Loucy (cell line): ENCODE results near the gene PRSS12.

Source experiments
- EZH2phosphoT487 ChIP-seq: fragments of 200-600 bp; IDR thresholded peaks from 2 replicates; pipeline ENCODE4 v1.6.1; 2018; ENCODE audit warnings: antibody characterized with exemption, mild to moderate bottlenecking, moderate library complexity, borderline replicate concordance
- TF ChIP-seq, protein P1 (sequence below): fragments of 200-600 bp; sonication (generic); conservative IDR thresholded peaks from 2 replicates; pipeline ENCODE4 v1.5.1; 2014; ENCODE audit warnings: mild to moderate bottlenecking, antibody characterized with exemption, low read length

DNA sequence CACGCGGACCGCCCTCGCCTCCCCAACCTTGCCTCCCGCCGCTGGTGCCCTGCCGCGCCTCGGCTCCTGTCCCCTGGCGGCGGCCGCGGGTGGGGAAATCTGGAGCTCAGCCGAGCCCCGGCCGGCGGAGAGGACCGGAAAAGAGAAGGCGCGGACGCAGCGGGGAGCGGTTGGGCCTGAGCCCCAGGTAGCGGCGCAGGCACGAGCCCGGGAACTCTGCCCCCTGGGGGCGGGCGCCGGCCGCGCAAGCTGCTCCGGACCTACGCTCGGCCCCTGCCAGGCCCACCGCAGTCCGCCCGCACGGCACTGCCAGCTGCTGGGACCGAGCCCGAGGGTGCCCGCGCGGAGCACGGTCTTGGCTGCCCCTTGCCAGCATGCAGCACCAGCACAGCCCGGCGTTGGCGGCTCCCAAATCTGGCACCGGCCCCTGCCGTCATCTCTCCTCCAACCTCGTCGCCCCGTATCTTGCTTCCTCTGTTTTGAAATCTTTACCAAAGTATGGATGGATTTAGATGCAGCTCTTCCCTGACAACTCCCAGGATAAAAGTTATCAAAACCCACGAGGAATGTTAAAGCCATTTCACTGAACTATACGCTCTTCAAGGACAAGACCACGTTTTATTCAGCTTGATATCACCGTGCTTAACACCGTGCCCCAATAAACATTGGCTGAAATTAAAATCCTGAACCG is at the start of gene PRSS12:
- TF ChIP-seq, protein P1, sequence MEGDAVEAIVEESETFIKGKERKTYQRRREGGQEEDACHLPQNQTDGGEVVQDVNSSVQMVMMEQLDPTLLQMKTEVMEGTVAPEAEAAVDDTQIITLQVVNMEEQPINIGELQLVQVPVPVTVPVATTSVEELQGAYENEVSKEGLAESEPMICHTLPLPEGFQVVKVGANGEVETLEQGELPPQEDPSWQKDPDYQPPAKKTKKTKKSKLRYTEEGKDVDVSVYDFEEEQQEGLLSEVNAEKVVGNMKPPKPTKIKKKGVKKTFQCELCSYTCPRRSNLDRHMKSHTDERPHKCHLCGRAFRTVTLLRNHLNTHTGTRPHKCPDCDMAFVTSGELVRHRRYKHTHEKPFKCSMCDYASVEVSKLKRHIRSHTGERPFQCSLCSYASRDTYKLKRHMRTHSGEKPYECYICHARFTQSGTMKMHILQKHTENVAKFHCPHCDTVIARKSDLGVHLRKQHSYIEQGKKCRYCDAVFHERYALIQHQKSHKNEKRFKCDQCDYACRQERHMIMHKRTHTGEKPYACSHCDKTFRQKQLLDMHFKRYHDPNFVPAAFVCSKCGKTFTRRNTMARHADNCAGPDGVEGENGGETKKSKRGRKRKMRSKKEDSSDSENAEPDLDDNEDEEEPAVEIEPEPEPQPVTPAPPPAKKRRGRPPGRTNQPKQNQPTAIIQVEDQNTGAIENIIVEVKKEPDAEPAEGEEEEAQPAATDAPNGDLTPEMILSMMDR: no peak
- no peak for TF ChIP-seq EZH2phosphoT487
